HepG2 (cell line): Measurements from ENCODE around the gene PATE4. TPM values are rescaled to one million over a fixed set of nuclear protein-coding genes. Genes with fewer than 3 reads are reported as not detected.

ENCODE experiments used
- CAMTA2 ChIP-seq: sonication (generic); formaldehyde crosslinking; IDR thresholded peaks from 2 replicates; pipeline ENCODE4 v1.4.0; 2020; ENCODE audit warnings: mild to moderate bottlenecking, missing genetic modification reagents, borderline replicate concordance
- FLYWCH1 ChIP-seq: sonication (generic); formaldehyde crosslinking; IDR thresholded peaks from 2 replicates; pipeline ENCODE4 v1.8.1; 2023; ENCODE audit warnings: mild to moderate bottlenecking, missing genetic modification reagents
- FOSL1 ChIP-seq: sonication (generic); formaldehyde crosslinking; IDR thresholded peaks from 2 replicates; pipeline ENCODE4 v1.9.0; 2021; ENCODE audit warnings: missing genetic modification reagents, borderline replicate concordance
- GPN1 ChIP-seq: sonication (generic); formaldehyde crosslinking; IDR thresholded peaks from 2 replicates; pipeline ENCODE4 v1.5.1; 2020; ENCODE audit warnings: missing genetic modification reagents, borderline replicate concordance
- KDM5B ChIP-seq: sonication (generic); formaldehyde crosslinking; IDR thresholded peaks from 2 replicates; pipeline ENCODE4 v1.4.0; 2020; ENCODE audit warnings: missing genetic modification reagents, mild to moderate bottlenecking, borderline replicate concordance
- MEIS1 ChIP-seq: sonication (generic); formaldehyde crosslinking; IDR thresholded peaks from 2 replicates; pipeline ENCODE4 v1.9.0; 2021; ENCODE audit warnings: mild to moderate bottlenecking, missing genetic modification reagents, moderate library complexity, borderline replicate concordance
- MYC ChIP-seq: sonication (generic); formaldehyde crosslinking; IDR thresholded peaks from 2 replicates; pipeline ENCODE4 v1.9.0; 2021; ENCODE audit warnings: missing genetic modification reagents, borderline replicate concordance
- NFE2L1 ChIP-seq: sonication (generic); formaldehyde crosslinking; IDR thresholded peaks from 2 replicates; pipeline ENCODE4 v1.4.0; 2020; ENCODE audit warnings: missing genetic modification reagents, mild to moderate bottlenecking, borderline replicate concordance
- RBM22 ChIP-seq: fragments of 200-400 bp; formaldehyde crosslinking; optimal IDR thresholded peaks from 2 replicates; pipeline ENCODE3; 2017; ENCODE audit warnings: mild to moderate bottlenecking, low read length, moderate library complexity
- ZFP90 ChIP-seq: sonication (generic); formaldehyde crosslinking; IDR thresholded peaks from 2 replicates; pipeline ENCODE4 v1.8.0; 2022; ENCODE audit warnings: missing genetic modification reagents, mild to moderate bottlenecking, inconsistent platforms, borderline replicate concordance
- ZNF143 ChIP-seq: sonication (generic); formaldehyde crosslinking; IDR thresholded peaks from 2 replicates; pipeline ENCODE4 v1.4.0; 2020; ENCODE audit warnings: missing genetic modification reagents
- ZSCAN9 ChIP-seq: IDR thresholded peaks from 2 replicates; pipeline ENCODE4 v1.6.1; 2016; ENCODE audit warnings: borderline replicate concordance
- polyA plus RNA-seq, 8 experiments: library from polyadenylated mRNA; depleted of rRNA in 3 of 8; stranded (reverse) in 7 of 8; unstranded in 1 of 8; fragments of >200 nt; fragmentation: Illumina TruSeq in 4 of 8; extraction: Trizol in 4 of 8; gene quantifications; 2 replicates each; pipeline versions ENCODE4 v1.2.1 to v1.2.3, GENCODE V29; 2011 to 2016; ENCODE audit warnings: low read depth in 4 of 8, missing spikeins in 1 of 8, mixed read lengths in 1 of 8; ENCODE audit not compliant: insufficient read depth in 1 of 8
- total RNA-seq, 5 experiments: library from RNA; depleted of rRNA; stranded (reverse); fragments of >200 nt; fragmentation: Illumina TruSeq; extraction: Trizol; gene quantifications; 2 replicates each; pipeline ENCODE4 v1.2.3, GENCODE V29; 2016; ENCODE audit warnings: low read depth in 1 of 5
- TF ChIP-seq, protein P1 (sequence below): sonication (generic); formaldehyde crosslinking; IDR thresholded peaks from 2 replicates; pipeline ENCODE4 v1.5.0; 2020; ENCODE audit warnings: mild to moderate bottlenecking, missing genetic modification reagents, borderline replicate concordance
- TF ChIP-seq, protein P2 (sequence below): IDR thresholded peaks from 2 replicates; pipeline ENCODE4 v1.6.1; 2012; ENCODE audit warnings: low read depth, low read length, improper control_type of control experiment
- TF ChIP-seq, protein P3 (sequence below), 2 experiments: sonication (generic) in 1 of 2; formaldehyde crosslinking in 1 of 2; IDR thresholded peaks; 2 replicates each; pipeline versions ENCODE4 v1.4.0 to v1.6.1; 2016 to 2020; ENCODE audit warnings: borderline replicate concordance in 1 of 2, low read depth in 1 of 2, mild to moderate bottlenecking in 1 of 2, missing genetic modification reagents in 1 of 2
- TF ChIP-seq, protein P4 (sequence below): sonication (generic); formaldehyde crosslinking; IDR thresholded peaks from 2 replicates; pipeline ENCODE4 v1.8.0; 2022; ENCODE audit warnings: missing genetic modification reagents, mild to moderate bottlenecking, inconsistent platforms, borderline replicate concordance

Gene PATE4
- total and polyA plus RNA-seq, 2 of the 13 experiments (the other 11 are each of a cell fraction or from before 2014, with no cell fraction given): not detected

DNA sequence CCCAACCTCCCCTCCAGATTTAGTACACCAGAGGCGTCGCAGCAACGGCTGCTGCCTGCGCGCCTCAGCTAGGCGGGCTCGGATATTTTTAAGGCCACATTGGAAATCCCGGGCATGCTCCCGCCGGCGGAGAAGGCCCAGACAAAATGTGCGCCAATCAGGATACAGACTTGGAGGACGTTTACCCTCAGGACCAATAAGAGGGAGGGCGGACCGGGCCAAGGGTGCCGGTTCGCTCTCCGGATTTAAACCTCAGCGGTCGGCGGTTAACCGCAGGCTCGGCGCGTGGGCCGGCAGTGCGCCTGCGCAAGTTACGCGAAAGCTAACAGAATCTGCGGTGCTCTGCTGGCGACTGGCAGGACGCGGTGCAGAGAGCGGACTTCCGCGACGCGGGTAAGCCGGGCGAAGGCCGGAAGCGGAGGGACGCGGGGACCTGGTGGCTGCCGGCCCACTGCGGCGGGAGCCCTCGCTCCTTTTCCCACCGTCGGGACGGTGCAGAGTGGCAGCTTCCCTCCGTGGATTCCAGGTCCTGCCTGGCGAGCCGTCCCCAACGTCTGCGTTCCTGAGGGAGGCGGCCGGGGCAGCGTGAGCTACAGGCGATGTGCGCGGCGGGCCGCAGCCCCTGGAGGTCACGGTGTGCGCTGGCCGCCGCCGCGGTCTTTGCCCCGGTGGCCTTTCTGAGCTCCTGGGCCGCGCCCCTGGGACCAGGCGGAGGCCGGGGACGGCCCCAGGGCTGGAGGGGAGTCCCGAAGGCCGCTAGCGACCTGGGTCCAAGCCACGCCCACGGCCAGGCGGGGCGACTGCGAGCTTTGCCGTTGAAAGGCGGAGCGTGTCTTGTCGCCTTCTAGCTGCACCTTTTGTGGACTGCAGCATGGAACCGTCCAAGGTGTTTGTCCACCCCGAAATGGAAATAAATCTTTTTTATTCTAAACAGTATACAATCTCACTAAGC is 54.5 kb downstream of the PATE4 start, which contains the start of gene HYLS1 (continued):
- TF ChIP-seq GPN1 (CRISPR knock-in tag) (no peak), KDM5B (peak; percentile 85), RBM22 (no peak), ZFP90 (CRISPR knock-in tag) (no peak), MYC (CRISPR knock-in tag) (peak; percentile 66; the same call in 1 of the 2 replicates), MEIS1 (no peak), CAMTA2 (CRISPR knock-in tag) (no peak), FLYWCH1 (CRISPR knock-in tag) (no peak), ZSCAN9 (CRISPR knock-in tag) (no peak), ZNF143 (CRISPR knock-in tag) (0 out of 2 replicates have a peak, but pooled peaks have one; percentile 15), NFE2L1 (CRISPR knock-in tag) (peak; percentile 67; the same call in 1 of the 2 replicates), FOSL1 (CRISPR knock-in tag) (no peak)
- TF ChIP-seq, protein P1, sequence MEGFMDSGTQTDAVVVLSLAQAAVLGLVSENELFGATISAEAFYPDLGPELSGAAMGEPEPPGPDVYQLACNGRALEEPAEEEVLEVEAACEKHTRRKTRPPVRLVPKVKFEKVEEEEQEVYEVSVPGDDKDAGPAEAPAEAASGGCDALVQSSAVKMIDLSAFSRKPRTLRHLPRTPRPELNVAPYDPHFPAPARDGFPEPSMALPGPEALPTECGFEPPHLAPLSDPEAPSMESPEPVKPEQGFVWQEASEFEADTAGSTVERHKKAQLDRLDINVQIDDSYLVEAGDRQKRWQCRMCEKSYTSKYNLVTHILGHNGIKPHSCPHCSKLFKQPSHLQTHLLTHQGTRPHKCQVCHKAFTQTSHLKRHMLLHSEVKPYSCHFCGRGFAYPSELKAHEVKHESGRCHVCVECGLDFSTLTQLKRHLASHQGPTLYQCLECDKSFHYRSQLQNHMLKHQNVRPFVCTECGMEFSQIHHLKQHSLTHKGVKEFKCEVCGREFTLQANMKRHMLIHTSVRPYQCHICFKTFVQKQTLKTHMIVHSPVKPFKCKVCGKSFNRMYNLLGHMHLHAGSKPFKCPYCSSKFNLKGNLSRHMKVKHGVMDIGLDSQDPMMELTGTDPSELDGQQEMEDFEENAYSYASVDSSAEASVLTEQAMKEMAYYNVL (CRISPR knock-in tag): peak; percentile 74; the same call in 1 of the 2 replicates
- TF ChIP-seq, protein P2, sequence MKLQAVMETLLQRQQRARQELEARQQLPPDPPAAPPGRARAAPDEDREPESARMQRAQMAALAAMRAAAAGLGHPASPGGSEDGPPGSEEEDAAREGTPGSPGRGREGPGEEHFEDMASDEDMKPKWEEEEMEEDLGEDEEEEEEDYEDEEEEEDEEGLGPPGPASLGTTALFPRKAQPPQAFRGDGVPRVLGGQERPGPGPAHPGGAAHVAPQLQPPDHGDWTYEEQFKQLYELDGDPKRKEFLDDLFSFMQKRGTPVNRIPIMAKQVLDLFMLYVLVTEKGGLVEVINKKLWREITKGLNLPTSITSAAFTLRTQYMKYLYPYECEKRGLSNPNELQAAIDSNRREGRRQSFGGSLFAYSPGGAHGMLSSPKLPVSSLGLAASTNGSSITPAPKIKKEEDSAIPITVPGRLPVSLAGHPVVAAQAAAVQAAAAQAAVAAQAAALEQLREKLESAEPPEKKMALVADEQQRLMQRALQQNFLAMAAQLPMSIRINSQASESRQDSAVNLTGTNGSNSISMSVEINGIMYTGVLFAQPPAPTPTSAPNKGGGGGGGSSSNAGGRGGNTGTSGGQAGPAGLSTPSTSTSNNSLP: no peak
- TF ChIP-seq, protein P3, sequence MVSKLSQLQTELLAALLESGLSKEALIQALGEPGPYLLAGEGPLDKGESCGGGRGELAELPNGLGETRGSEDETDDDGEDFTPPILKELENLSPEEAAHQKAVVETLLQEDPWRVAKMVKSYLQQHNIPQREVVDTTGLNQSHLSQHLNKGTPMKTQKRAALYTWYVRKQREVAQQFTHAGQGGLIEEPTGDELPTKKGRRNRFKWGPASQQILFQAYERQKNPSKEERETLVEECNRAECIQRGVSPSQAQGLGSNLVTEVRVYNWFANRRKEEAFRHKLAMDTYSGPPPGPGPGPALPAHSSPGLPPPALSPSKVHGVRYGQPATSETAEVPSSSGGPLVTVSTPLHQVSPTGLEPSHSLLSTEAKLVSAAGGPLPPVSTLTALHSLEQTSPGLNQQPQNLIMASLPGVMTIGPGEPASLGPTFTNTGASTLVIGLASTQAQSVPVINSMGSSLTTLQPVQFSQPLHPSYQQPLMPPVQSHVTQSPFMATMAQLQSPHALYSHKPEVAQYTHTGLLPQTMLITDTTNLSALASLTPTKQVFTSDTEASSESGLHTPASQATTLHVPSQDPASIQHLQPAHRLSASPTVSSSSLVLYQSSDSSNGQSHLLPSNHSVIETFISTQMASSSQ (IDR thresholded peaks at IDR 0.05; ENCODE audit: low read depth): no peak
- TF ChIP-seq, protein P3 (CRISPR knock-in tag; IDR thresholded peaks at IDR 0.05; ENCODE audit: borderline replicate concordance): no peak; the same call in 1 of the 2 replicates
- TF ChIP-seq, protein P4, sequence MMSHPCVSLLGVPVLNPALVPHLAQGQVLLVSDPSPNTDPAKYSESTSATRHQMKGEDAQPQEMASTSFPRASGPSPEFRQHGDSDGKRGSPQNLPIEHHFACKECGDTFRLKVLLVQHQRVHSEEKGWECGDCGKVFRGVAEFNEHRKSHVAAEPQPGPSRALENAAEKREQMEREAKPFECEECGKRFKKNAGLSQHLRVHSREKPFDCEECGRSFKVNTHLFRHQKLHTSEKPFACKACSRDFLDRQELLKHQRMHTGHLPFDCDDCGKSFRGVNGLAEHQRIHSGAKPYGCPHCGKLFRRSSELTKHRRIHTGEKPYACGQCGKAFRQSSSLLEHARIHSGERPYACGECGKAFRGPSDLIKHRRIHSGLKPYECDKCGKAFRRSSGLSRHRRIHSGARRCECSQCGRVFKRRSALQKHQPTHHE (CRISPR knock-in tag): 0 out of 2 replicates have a peak, but pooled peaks have one; percentile 33
